ENCODE results near the gene VAPB.

The VAPB gene

GRCh38 chr20:58349570-58349969 is 39.5 kb upstream of the VAPB start:
- peak; percentile 30 for TF ChIP-seq CTCF (IDR thresholded peaks at IDR 0.05; ENCODE audit: low read depth, low read length)
- DNase-seq (ENCODE audit: low read depth in 2 of 2) = peak; percentile 60 to 84
- H3K4me3 ChIP-seq (replicated peaks in 1 of 2; ENCODE audit: low read depth in 2 of 2, low read length in 2 of 2) = no peak overlapping the region

- no peak for TF ChIP-seq CTCF (IDR thresholded peaks at IDR 0.05; ENCODE audit: low read depth, low read length)
- no peak for DNase-seq (ENCODE audit: low read depth in 2 of 2)
- no peak overlapping the region for H3K4me3 ChIP-seq (replicated peaks in 1 of 2; ENCODE audit: low read depth in 2 of 2, low read length in 2 of 2)
Observed at GRCh38 chr20:58352468-58352867, 36.6 kb upstream of the VAPB start.

GRCh38 chr20:58359441-58359840 is 29.6 kb upstream of the VAPB start:
- H3K4me3 ChIP-seq (replicated peaks in 1 of 2; ENCODE audit: low read depth in 2 of 2, low read length in 2 of 2) = no peak overlapping the region
- DNase-seq (ENCODE audit: low read depth in 2 of 2) = peak; percentile 27 to 43
- TF ChIP-seq CTCF (IDR thresholded peaks at IDR 0.05; ENCODE audit: low read depth, low read length) = peak; percentile 41

- no peak for TF ChIP-seq CTCF (IDR thresholded peaks at IDR 0.05; ENCODE audit: low read depth, low read length)
Observed at GRCh38 chr20:58360936-58361335, 28.1 kb upstream of the VAPB start.

GRCh38 chr20:58361481-58362205 is 27.4 kb upstream of the VAPB start:
- TF ChIP-seq CTCF (IDR thresholded peaks at IDR 0.05; ENCODE audit: low read depth, low read length) = no peak
- peak; percentile 61 to 78 for DNase-seq (ENCODE audit: low read depth in 2 of 2)
- H3K4me3 ChIP-seq (replicated peaks in 1 of 2; ENCODE audit: low read depth in 2 of 2, low read length in 2 of 2) = no peak overlapping the region

More at GRCh38 chr20:58360936-58361335, 28.1 kb upstream of the VAPB start:
- no peak overlapping the region for H3K4me3 ChIP-seq (replicated peaks in 1 of 2; ENCODE audit: low read depth in 2 of 2, low read length in 2 of 2)
- DNase-seq (ENCODE audit: low read depth in 2 of 2) = no peak

GRCh38 chr20:58362206-58362516 is 26.9 kb upstream of the VAPB start:
- no peak overlapping the region for H3K4me3 ChIP-seq (replicated peaks in 1 of 2; ENCODE audit: low read depth in 2 of 2, low read length in 2 of 2)
- no peak for DNase-seq (ENCODE audit: low read depth in 2 of 2)
- no peak for TF ChIP-seq CTCF (IDR thresholded peaks at IDR 0.05; ENCODE audit: low read depth, low read length)

- TF ChIP-seq CTCF (IDR thresholded peaks at IDR 0.05; ENCODE audit: low read depth, low read length) = no peak
- H3K4me3 ChIP-seq (replicated peaks in 1 of 2; ENCODE audit: low read depth in 2 of 2, low read length in 2 of 2) = no peak overlapping the region
- DNase-seq (ENCODE audit: low read depth in 2 of 2) = no peak
Observed at GRCh38 chr20:58362970-58363369, 26.1 kb upstream of the VAPB start.

Measured in cardiac fibroblast (primary cell).